ENCODE data around the gene TLE6.
"Not testable (repeated sequence)": the region's sequence is repeated elsewhere in the genome, so short reads cannot be mapped to it uniquely, and the experiment has no call there.

The TLE6 gene

GRCh38 chr19:2989236-2989946, 12.0 kb downstream of the TLE6 start:
- no peak overlapping the region for H3K4me3 ChIP-seq (replicated peaks; ENCODE audit: insufficient read depth, low read length)
- H3K27me3 ChIP-seq (ENCODE audit: insufficient read depth, poor library complexity, severe bottlenecking) = peaks cover 7% of the 10 kb centered on the region
- H3K27ac ChIP-seq (replicated peaks) = no peak overlapping the region
- no peak for DNase-seq (ENCODE audit: low read depth in 1 of 2, low spot score in 1 of 2)
- no peak for TF ChIP-seq SPI1 (IDR thresholded peaks at IDR 0.05; ENCODE audit: borderline replicate concordance, low read depth)
- TF ChIP-seq GABPA (IDR thresholded peaks at IDR 0.05; ENCODE audit: low read depth) = no peak
- TF ChIP-seq POLR2AphosphoS5 (IDR thresholded peaks at IDR 0.05; ENCODE audit: low read depth) = no peak
- TF ChIP-seq CTCF (IDR thresholded peaks at IDR 0.05; ENCODE audit: insufficient read depth, low read length) = no peak

- not testable (repeated sequence) for H3K27ac ChIP-seq (replicated peaks); H3K4me3 ChIP-seq (replicated peaks; ENCODE audit: insufficient read depth, low read length); DNase-seq (ENCODE audit: low read depth in 1 of 2, low spot score in 1 of 2); H3K27me3 ChIP-seq (ENCODE audit: insufficient read depth, poor library complexity, severe bottlenecking)
Observed at GRCh38 chr19:2992333-2992732, 15.0 kb downstream of the TLE6 start.

GRCh38 chr19:2992958-2993357, 15.6 kb downstream of the TLE6 start:
- Histone ChIP-seq H3K4me3 (replicated peaks; ENCODE audit: insufficient read depth, low read length) (no peak overlapping the region), H3K27me3 (ENCODE audit: insufficient read depth, poor library complexity, severe bottlenecking) (peaks cover 3% of the 10 kb centered on the region), H3K27ac (replicated peaks) (no peak overlapping the region)
- TF ChIP-seq POLR2AphosphoS5 (IDR thresholded peaks at IDR 0.05; ENCODE audit: low read depth) (no peak), REST (IDR thresholded peaks at IDR 0.05; ENCODE audit: insufficient replicate concordance, low read depth) (no peak), CTCF (IDR thresholded peaks at IDR 0.05; ENCODE audit: insufficient read depth, low read length) (no peak), GABPA (IDR thresholded peaks at IDR 0.05; ENCODE audit: low read depth) (no peak), SPI1 (IDR thresholded peaks at IDR 0.05; ENCODE audit: borderline replicate concordance, low read depth) (no peak)
- no peak for DNase-seq (ENCODE audit: low read depth in 1 of 2, low spot score in 1 of 2)

GRCh38 chr19:2993579-2993978, 16.2 kb downstream of the TLE6 start:
- Histone ChIP-seq H3K27me3 (ENCODE audit: insufficient read depth, poor library complexity, severe bottlenecking) (peaks cover 3% of the 10 kb centered on the region), H3K27ac (replicated peaks) (no peak overlapping the region), H3K4me3 (replicated peaks; ENCODE audit: insufficient read depth, low read length) (no peak overlapping the region)
- no peak for DNase-seq (ENCODE audit: low read depth in 1 of 2, low spot score in 1 of 2)
- no peak for TF ChIP-seq POLR2AphosphoS5 (IDR thresholded peaks at IDR 0.05; ENCODE audit: low read depth)
- TF ChIP-seq GABPA (IDR thresholded peaks at IDR 0.05; ENCODE audit: low read depth) = no peak
- TF ChIP-seq REST (IDR thresholded peaks at IDR 0.05; ENCODE audit: insufficient replicate concordance, low read depth) = no peak
- no peak for TF ChIP-seq CTCF (IDR thresholded peaks at IDR 0.05; ENCODE audit: insufficient read depth, low read length)
- TF ChIP-seq SPI1 (IDR thresholded peaks at IDR 0.05; ENCODE audit: borderline replicate concordance, low read depth) = no peak
